GM12878 (cell line): ENCODE results near the gene NFIX. TPM values are rescaled to one million over a fixed set of nuclear protein-coding genes. Genes with fewer than 3 reads are reported as not detected.

ENCODE experiments used
- ATAC-seq: fragments of 200-7000 bp; cut with Tn5 transposase; 3 replicates; pipeline ENCODE4 v1.9.1; 2020; ENCODE audit warnings: mild to moderate bottlenecking, moderate library complexity
- BruUV-seq: library from RNA; stranded (reverse); fragments of 400-500 nt; replicated peaks from 2 replicates; lab custom pipeline; 2021; lab: Mats Ljungman, UMichigan
- CTCF ChIA-PET: fragments of 300-600 bp; sonication (Branson Sonifier 250); formaldehyde crosslinking; extraction: SDS; loops from one replicate; lab custom pipeline; 2021; ENCODE audit warnings: inconsistent platforms; lab: Yijun Ruan, JAX
- POLR2A ChIA-PET: fragments of 350-600 bp; formaldehyde crosslinking; extraction: SDS; loops from one replicate; lab custom pipeline; 2021; ENCODE audit warnings: inconsistent platforms; lab: Charles Lee
- RAD21 ChIA-PET: fragments of 300-600 bp; sonication (Branson Sonifier 250); formaldehyde crosslinking; loops from one replicate; lab custom pipeline; 2023; ENCODE audit warnings: antibody characterized with exemption; ENCODE audit not compliant: unreplicated experiment; lab: Charles Lee
- SMC1A ChIA-PET: fragments of 300-600 bp; sonication (Branson Sonifier 250); formaldehyde crosslinking; loops from one replicate; lab custom pipeline; 2023; ENCODE audit not compliant: unreplicated experiment, uncharacterized antibody; lab: Charles Lee
- DNase-seq: peaks from one replicate; pipeline ENCODE4 v3.0.0-alpha.2; 2011; ENCODE audit warnings: low read depth, low spot score
- FAIRE-seq: peaks from 3 replicates; lab custom pipeline; 2011; peaks lifted over from hg19 to GRCh38; lab: Jason Lieb, UNC
- H2AFZ ChIP-seq: 2 replicates; pipeline ENCODE4 v1.6.0; 2011; ENCODE audit warnings: low read depth, low read length, control low read depth; ENCODE audit not compliant: control insufficient read depth
- H3K27ac ChIP-seq: 2 replicates; pipeline ENCODE4 v1.5.1; 2011; ENCODE audit warnings: control low read depth; ENCODE audit not compliant: control insufficient read depth, insufficient read depth
- H3K27me3 ChIP-seq, 2 experiments: replicated peaks in 1 of 2; 2 replicates each; pipeline versions ENCODE4 v1.6.0 to v1.6.1; 2011; ENCODE audit warnings: low read length in 1 of 2; ENCODE audit not compliant: control insufficient read depth in 2 of 2, insufficient read depth in 2 of 2
- H3K36me3 ChIP-seq, 2 experiments: 2 replicates each; pipeline ENCODE4 v1.5.1; 2011; ENCODE audit warnings: low read length in 1 of 2; ENCODE audit not compliant: control insufficient read depth in 2 of 2, insufficient read depth in 2 of 2
- H3K4me1 ChIP-seq: 2 replicates; pipeline ENCODE4 v1.6.1; 2011; ENCODE audit warnings: mild to moderate bottlenecking, low read length, moderate library complexity, mixed read lengths; ENCODE audit not compliant: control insufficient read depth, insufficient read depth
- H3K4me2 ChIP-seq: 2 replicates; pipeline ENCODE4 v1.6.0; 2011; ENCODE audit warnings: control low read depth; ENCODE audit not compliant: control insufficient read depth, insufficient read depth
- H3K4me3 ChIP-seq: fragments of 200-600 bp; sonication (generic); 2 replicates; pipeline ENCODE4 v1.5.1; 2016
- H3K79me2 ChIP-seq: 2 replicates; pipeline ENCODE4 v1.6.0; 2011; ENCODE audit warnings: low read length; ENCODE audit not compliant: control insufficient read depth, insufficient read depth
- H3K9ac ChIP-seq: 2 replicates; pipeline ENCODE4 v1.8.0; 2011; ENCODE audit warnings: low read length, control low read depth, mixed read lengths; ENCODE audit not compliant: control insufficient read depth, insufficient read depth
- H3K9me3 ChIP-seq: replicated peaks from 3 replicates; pipeline ENCODE4 v1.5.1; 2011; ENCODE audit warnings: mild to moderate bottlenecking, low read length; ENCODE audit not compliant: control insufficient read depth, insufficient read depth
- H4K20me1 ChIP-seq: 2 replicates; pipeline ENCODE4 v1.6.0; 2011; ENCODE audit not compliant: control insufficient read depth, insufficient read depth
- BHLHE40 ChIP-seq, 2 experiments: fragments of 450-650 bp in 1 of 2; IDR thresholded peaks; 2 replicates each; pipeline ENCODE4 v1.6.1; 2011 to 2017; ENCODE audit warnings: low read depth in 2 of 2, borderline replicate concordance in 1 of 2, improper control_type of control experiment in 1 of 2, low read length in 1 of 2, mild to moderate bottlenecking in 1 of 2
- NBN ChIP-seq: fragments of 450-650 bp; IDR thresholded peaks from 2 replicates; pipeline ENCODE4 v1.6.1; 2016
- SMC3 ChIP-seq: IDR thresholded peaks from 2 replicates; pipeline ENCODE4 v1.6.1; 2011; ENCODE audit warnings: low read length, improper control_type of control experiment, borderline replicate concordance
- WRNIP1 ChIP-seq: IDR thresholded peaks from 2 replicates; pipeline ENCODE4 v1.6.1; 2011; ENCODE audit warnings: low read depth, low read length, improper control_type of control experiment, borderline replicate concordance
- WGBS: methylation state at CpG from one replicate; pipeline ENCODE4 v1.1.6; 2016; ENCODE audit warnings: low lambda C conversion rate; ENCODE audit not compliant: insufficient replicate concordance, insufficient coverage; ENCODE audit errors: missing lambda C conversion rate; 5-methylcytosine and 5-hydroxymethylcytosine counted together
- in situ Hi-C: fragments of 300-500 bp; cut with MboI; formaldehyde crosslinking; loops from 9 replicates; pipeline ENCODE4 v1.14.3; 2018; ENCODE audit warnings: mixed read lengths
- intact Hi-C: fragments of 100-400 bp; cut with micrococcal nuclease; formaldehyde crosslinking; loops from one replicate; pipeline ENCODE4 v1.14.2; 2022; ENCODE audit not compliant: unreplicated experiment
- polyA plus RNA-seq, 11 experiments: library from polyadenylated mRNA; depleted of rRNA in 4 of 11; unstranded in 6 of 11; stranded (reverse) in 5 of 11; fragments of >200 nt; fragmentation: Nextera tagmentation in 4 of 11; fragmentation: Illumina TruSeq in 1 of 11; extraction: Ambion mirVana in 4 of 11; extraction: Trizol in 1 of 11; gene quantifications; 1 replicate in 1 of 11; 2 replicates in 10 of 11; pipeline versions ENCODE4 v1.2.1 to v1.2.3, GENCODE V29; 2011 to 2016; ENCODE audit warnings: inconsistent platforms in 2 of 11, missing spikeins in 2 of 11, low read depth in 1 of 11
- total RNA-seq, 4 experiments: library from RNA; depleted of rRNA in 3 of 4; stranded (reverse); fragments of >200 nt in 3 of 4; fragmentation: Illumina TruSeq in 1 of 4; extraction: Trizol in 1 of 4; gene quantifications; 2 replicates each; pipeline versions ENCODE4 v1.2.1 to v1.2.3, GENCODE V29; 2013 to 2021
- TF ChIP-seq, protein P1 (sequence below): IDR thresholded peaks from 2 replicates; pipeline ENCODE4 v1.6.1; 2012; ENCODE audit warnings: low read length, inconsistent platforms
- TF ChIP-seq, protein P2 (sequence below): IDR thresholded peaks from 2 replicates; pipeline ENCODE4 v1.6.1; 2012; ENCODE audit warnings: mild to moderate bottlenecking, low read depth, low read length
- TF ChIP-seq, protein P3 (sequence below), 3 experiments: IDR thresholded peaks in 2 of 3; conservative IDR thresholded peaks in 1 of 3; 2 replicates each; pipeline ENCODE4 v1.5.1; 2011; ENCODE audit warnings: low read depth in 3 of 3, low read length in 3 of 3, mild to moderate bottlenecking in 3 of 3, control low read depth in 2 of 3, moderate library complexity in 2 of 3, inconsistent platforms in 1 of 3, mixed read lengths in 1 of 3; ENCODE audit not compliant: control insufficient read depth in 2 of 3, insufficient read depth in 1 of 3; ENCODE audit errors: extremely low read depth in 1 of 3

NFIX gene
- total and polyA plus RNA-seq, 10 of the 15 experiments (the other 5 are each of a cell fraction or from before 2014, with no cell fraction given) = 0.02 to 2.2 (median 0.28) TPM

- Histone ChIP-seq H4K20me1 (no peaks in the 10 kb centered on the region), H3K4me3 (no peak overlapping the region), H3K36me3 (no peaks in the 10 kb centered on the region), H3K9me3 (no peaks in the 10 kb centered on the region), H3K9ac (no peak overlapping the region), H3K4me2 (no peak overlapping the region), H3K4me1 (no peaks in the 10 kb centered on the region), H3K79me2 (no peaks in the 10 kb centered on the region), H2AFZ (no peak overlapping the region), H3K27ac (no peak overlapping the region), H3K27me3 (peaks cover 0 to 3% of the 10 kb centered on the region in 2 experiments; a peak in 2 of 4 replicates)
- FAIRE-seq (no peak), ATAC-seq (0 out of 3 replicates have a peak, but pooled peaks have one; percentile 41), DNase-seq (no peak)
- intact Hi-C loops = no loop called here
- RAD21 ChIA-PET = no interaction called here
- POLR2A ChIA-PET = no interaction called here
- TF ChIP-seq NBN = no peak
- TF ChIP-seq WRNIP1 = no peak
- no peak for TF ChIP-seq BHLHE40 (IDR thresholded peaks at IDR 0.05; ENCODE audit: borderline replicate concordance in 1 of 2, low read depth in 2 of 2, low read length in 1 of 2)
- TF ChIP-seq, protein P1, sequence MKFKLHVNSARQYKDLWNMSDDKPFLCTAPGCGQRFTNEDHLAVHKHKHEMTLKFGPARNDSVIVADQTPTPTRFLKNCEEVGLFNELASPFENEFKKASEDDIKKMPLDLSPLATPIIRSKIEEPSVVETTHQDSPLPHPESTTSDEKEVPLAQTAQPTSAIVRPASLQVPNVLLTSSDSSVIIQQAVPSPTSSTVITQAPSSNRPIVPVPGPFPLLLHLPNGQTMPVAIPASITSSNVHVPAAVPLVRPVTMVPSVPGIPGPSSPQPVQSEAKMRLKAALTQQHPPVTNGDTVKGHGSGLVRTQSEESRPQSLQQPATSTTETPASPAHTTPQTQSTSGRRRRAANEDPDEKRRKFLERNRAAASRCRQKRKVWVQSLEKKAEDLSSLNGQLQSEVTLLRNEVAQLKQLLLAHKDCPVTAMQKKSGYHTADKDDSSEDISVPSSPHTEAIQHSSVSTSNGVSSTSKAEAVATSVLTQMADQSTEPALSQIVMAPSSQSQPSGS = no peak
- TF ChIP-seq, protein P2, sequence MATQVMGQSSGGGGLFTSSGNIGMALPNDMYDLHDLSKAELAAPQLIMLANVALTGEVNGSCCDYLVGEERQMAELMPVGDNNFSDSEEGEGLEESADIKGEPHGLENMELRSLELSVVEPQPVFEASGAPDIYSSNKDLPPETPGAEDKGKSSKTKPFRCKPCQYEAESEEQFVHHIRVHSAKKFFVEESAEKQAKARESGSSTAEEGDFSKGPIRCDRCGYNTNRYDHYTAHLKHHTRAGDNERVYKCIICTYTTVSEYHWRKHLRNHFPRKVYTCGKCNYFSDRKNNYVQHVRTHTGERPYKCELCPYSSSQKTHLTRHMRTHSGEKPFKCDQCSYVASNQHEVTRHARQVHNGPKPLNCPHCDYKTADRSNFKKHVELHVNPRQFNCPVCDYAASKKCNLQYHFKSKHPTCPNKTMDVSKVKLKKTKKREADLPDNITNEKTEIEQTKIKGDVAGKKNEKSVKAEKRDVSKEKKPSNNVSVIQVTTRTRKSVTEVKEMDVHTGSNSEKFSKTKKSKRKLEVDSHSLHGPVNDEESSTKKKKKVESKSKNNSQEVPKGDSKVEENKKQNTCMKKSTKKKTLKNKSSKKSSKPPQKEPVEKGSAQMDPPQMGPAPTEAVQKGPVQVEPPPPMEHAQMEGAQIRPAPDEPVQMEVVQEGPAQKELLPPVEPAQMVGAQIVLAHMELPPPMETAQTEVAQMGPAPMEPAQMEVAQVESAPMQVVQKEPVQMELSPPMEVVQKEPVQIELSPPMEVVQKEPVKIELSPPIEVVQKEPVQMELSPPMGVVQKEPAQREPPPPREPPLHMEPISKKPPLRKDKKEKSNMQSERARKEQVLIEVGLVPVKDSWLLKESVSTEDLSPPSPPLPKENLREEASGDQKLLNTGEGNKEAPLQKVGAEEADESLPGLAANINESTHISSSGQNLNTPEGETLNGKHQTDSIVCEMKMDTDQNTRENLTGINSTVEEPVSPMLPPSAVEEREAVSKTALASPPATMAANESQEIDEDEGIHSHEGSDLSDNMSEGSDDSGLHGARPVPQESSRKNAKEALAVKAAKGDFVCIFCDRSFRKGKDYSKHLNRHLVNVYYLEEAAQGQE = no peak
- TF ChIP-seq, protein P3, sequence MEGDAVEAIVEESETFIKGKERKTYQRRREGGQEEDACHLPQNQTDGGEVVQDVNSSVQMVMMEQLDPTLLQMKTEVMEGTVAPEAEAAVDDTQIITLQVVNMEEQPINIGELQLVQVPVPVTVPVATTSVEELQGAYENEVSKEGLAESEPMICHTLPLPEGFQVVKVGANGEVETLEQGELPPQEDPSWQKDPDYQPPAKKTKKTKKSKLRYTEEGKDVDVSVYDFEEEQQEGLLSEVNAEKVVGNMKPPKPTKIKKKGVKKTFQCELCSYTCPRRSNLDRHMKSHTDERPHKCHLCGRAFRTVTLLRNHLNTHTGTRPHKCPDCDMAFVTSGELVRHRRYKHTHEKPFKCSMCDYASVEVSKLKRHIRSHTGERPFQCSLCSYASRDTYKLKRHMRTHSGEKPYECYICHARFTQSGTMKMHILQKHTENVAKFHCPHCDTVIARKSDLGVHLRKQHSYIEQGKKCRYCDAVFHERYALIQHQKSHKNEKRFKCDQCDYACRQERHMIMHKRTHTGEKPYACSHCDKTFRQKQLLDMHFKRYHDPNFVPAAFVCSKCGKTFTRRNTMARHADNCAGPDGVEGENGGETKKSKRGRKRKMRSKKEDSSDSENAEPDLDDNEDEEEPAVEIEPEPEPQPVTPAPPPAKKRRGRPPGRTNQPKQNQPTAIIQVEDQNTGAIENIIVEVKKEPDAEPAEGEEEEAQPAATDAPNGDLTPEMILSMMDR (IDR thresholded peaks at IDR 0.05 in 2 of 3, conservative IDR thresholded peaks at IDR 0.05 in 1 of 3; ENCODE audit: control insufficient read depth in 2 of 3, extremely low read depth in 1 of 3, insufficient read depth in 1 of 3, low read depth in 3 of 3, low read length in 3 of 3) = 0 out of 6 replicates have a peak, but pooled peaks of 1 of the 3 experiments have one; percentile 1
- peak; percentile 7; the same call in 1 of the 2 replicates for TF ChIP-seq SMC3
- SMC1A ChIA-PET = interaction anchor here (2.0 kb wide), 1 partner anchor 22 kb away, joined by 6 read pairs; no protein-coding TSS in a partner anchor
- WGBS = 38% methylated on average over 14 of the region's 14 CpGs
- CTCF ChIA-PET = interaction anchor here (1.6 kb wide), 1 partner anchor 117 kb away, joined by 7 read pairs; no protein-coding TSS in a partner anchor
- in situ Hi-C loops = no loop called here
- no TSS peak for BruUV-seq
These were observed 87.1 kb downstream of the NFIX start for GRCh38 chr19:13082192-13083007.
